Psoas muscle (tissue), 8 donors: ENCODE measurements around the gene SPAG8. TPM values are rescaled to one million over a fixed set of nuclear protein-coding genes. Genes with fewer than 3 reads are reported as not detected.
A peak's percentile ranks its signal among the peaks of the same experiment; 100 is the strongest.

Source experiments
- ATAC-seq, 4 donors: fragments of 200-7000 bp; cut with Tn5 transposase; one replicate each; pipeline ENCODE4 v1.9.1; 2020; ENCODE audit warnings: moderate library complexity in 3 of 4, mild to moderate bottlenecking in 2 of 4
- DNase-seq, 2 donors: peaks; one replicate each; pipeline ENCODE4 v3.0.0-alpha.2; 2020
- H3K27ac ChIP-seq: fragments of 200-600 bp; one replicate; pipeline ENCODE4 v1.8.0; 2022
- H3K27me3 ChIP-seq, 3 donors: fragments of 200-600 bp in 1 of 3; one replicate each; pipeline versions ENCODE4 v1.6.1 to v1.8.0; 2013 to 2022; ENCODE audit warnings: low read length in 2 of 3, mild to moderate bottlenecking in 2 of 3, moderate library complexity in 1 of 3; ENCODE audit not compliant: insufficient read depth in 3 of 3
- H3K36me3 ChIP-seq, 2 donors: fragments of 200-600 bp in 1 of 2; one replicate each; pipeline versions ENCODE4 v1.6.1 to v1.8.0; 2013 to 2022; ENCODE audit warnings: low read depth in 1 of 2, mild to moderate bottlenecking in 1 of 2, moderate library complexity in 1 of 2; ENCODE audit not compliant: insufficient read depth in 1 of 2
- H3K4me1 ChIP-seq: fragments of 200-600 bp; one replicate; pipeline ENCODE4 v1.8.0; 2022
- H3K4me3 ChIP-seq: fragments of 200-600 bp; one replicate; pipeline ENCODE4 v1.8.0; 2022; ENCODE audit warnings: mild to moderate bottlenecking
- H3K9me3 ChIP-seq: fragments of 200-600 bp; one replicate; pipeline ENCODE4 v1.8.0; 2022
- CTCF ChIP-seq: fragments of 200-600 bp; IDR thresholded peaks from one replicate; pipeline ENCODE4 v1.8.0; 2022; ENCODE audit warnings: antibody characterized with exemption
- WGBS, 3 donors: extraction: QIAGEN DNeasy Blood & Tissue Kit; methylation state at CpG; one replicate each; pipeline versions ENCODE4 v1.1.6 to v1.1.7; 2013; 5-methylcytosine and 5-hydroxymethylcytosine counted together
- intact Hi-C, 2 donors: fragments of 100-400 bp; cut with DNase I; formaldehyde crosslinking; loops; one replicate each; pipeline versions ENCODE4 v1.11.0 to v1.14.2; 2022
- polyA plus RNA-seq, 3 donors: library from polyadenylated mRNA; stranded (reverse); fragments of 200-250 nt; gene quantifications; one replicate each; pipeline ENCODE4 v1.2.3, GENCODE V29; 2013
- total RNA-seq, 4 donors: library from RNA; stranded (reverse); fragmentation: NEBNext Ultra II Directional in 2 of 4; extraction: Animal tissue kit (Norgen Biotek cat#: 25700) in 2 of 4; gene quantifications; one replicate each; pipeline versions ENCODE4 v1.2.1 to v1.2.4, GENCODE V29; 2021 to 2023
- donor health status: healthy with polysubstance abuse.
- donor health status: DM: no; HTN: no; CAD: no; lungs with moderate emphysema.
- donor health status: Bipolar disorder and iron deficiency.
- donor health status: healthy.
- donor health status: DM: yes; HTN: yes; CAD: no.
- donor health status: DM: no; HTN: no; CAD: no.
- donor health status: DM: no; HTN: no; CAD: no.
- donor health status: DM: yes; HTN: yes; CAD: no.

SPAG8 gene
- total and polyA plus RNA-seq, 7 donors, result 0.25 to 1.3 (median 0.93) TPM

DNA sequence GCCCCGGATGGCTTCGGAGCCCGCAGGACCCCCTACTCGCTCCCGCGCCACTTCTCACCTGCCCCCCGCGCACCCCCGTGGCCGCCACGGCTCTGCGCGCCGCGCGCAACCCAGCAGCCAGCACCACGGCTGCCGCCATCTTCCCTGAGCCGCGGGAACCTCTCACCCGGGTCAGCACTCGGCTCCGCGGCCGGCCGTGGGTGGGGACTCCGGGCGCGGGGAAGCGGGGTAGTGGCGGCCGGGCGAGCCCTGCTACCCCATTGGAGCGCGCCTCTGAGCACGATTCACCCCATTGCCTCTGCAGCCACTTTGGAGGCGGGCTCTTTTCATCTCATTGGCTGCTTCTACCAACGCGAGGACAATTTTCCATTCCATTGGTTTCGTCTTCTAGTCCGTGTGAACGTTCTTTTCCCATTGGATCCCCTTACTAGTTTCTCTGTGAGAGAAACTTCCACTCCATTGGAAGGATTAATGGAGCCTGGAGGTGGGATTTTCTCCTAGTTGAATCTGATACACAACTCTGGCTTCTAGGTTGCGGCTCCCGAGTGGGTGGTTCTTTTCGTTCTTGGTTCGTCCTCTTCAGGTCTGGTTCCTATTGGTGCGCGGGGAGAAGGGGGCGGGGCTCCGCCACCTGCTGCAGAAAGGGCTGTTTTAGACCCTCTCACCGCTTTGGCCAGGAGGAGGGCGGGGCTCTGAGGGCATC lies 2.9 kb upstream of the SPAG8 start, which contains the start of gene HINT2:
Gene HINT2 (minus strand): TSS at position 202 of the 703 bp plus-strand sequence. CDS start 63 bp downstream, at position 139.
- ATAC-seq, result peak; percentile 90 to 93 (median 91)
- WGBS, 3 donors, result 0 to 1% (median 1%) methylated on average over 41 to 52 of the region's 52 CpGs
- Histone ChIP-seq H3K4me3 (peak within 1 kb of the TSS; percentile 93), H3K27me3 (no peaks in the 10 kb centered on the region), H3K9me3 (no peaks in the 10 kb centered on the region), H3K36me3 (peaks cover 0 to under 1% of the 10 kb centered on the region in 2 donors), H3K27ac (peak within 1 kb of the TSS; percentile 97), H3K4me1 (peaks cover 37% of the 10 kb centered on the region)
- intact Hi-C loops, result loop anchor here in 1 of 2 donors (2.0 kb wide), 1 partner anchor 64 kb away; no protein-coding TSS in a partner anchor
- TF ChIP-seq CTCF, result no peak
- DNase-seq, result peak; percentile 95 to 96

DNA sequence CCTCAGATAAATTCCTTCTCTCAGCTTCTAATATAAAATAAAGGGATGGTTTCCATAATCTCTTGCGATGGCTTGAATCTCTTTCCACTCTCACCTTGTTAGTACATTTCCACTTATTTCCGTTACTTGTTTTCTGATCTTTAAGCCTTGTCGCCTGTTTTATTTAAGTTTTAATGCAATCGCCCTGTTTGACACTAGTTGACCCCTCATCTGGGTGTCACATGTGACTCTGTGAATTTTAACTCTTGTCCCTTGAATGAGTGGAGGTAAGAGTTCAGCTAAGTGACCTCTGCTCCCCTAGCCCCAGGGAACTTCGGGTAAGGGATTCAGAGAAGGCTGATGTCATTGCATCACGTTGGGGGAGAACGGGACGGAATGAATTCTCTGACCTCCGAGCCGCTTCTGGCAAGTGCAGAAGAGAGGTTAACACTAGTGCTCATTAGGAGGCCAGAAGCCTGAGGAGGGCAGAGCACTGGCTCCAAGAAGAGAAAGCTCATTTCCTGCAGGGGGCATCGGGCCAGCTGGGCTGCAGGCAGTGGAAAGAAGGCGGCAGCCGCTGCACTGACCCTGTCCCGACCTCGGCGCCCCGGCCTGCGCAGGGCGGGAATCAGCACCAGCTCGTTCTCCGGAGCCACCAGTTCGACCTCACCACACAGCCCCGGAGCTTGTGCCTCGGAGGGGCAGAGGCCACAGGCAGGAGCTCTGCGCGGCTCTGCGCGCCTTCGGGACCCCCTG lies 2.2 kb upstream of the SPAG8 start:
- 6 to 10% (median 7%) methylated on average over 22 to 29 of the region's 29 CpGs for WGBS, 3 donors

DNA sequence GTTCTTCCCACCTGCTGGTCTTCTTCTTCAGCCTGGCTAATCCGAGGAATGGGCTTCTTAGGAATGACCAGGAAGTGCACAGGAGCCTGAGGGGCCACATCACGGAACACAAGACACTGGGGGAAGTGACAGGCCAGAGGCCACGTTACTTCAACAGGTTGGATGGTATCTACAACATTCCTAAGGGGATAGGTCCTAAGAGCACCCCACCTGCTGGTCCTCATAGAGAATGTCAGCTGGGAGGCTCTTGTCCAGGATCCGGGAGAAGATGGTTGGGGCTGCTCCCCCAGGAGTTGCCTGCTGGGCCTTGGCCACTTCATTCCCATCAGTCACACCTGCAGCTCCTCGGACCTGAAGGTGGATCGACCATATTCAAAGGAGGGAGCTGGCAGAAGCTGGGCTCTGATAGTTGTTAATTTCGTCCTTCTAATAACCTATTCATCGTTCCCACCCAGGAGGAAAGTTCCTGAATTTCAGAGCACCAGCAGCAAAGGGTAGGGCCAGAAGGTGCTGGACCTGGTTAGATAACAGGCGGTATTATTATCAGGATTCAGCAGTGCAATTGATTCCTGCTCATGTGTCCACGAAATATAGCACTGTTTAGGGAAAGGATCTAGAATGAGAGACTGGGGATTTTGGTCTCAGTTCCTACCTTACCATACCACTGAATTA lies 1.5 kb upstream of the SPAG8 start:
- H3K27me3 ChIP-seq, result no peaks in the 10 kb centered on the region
- H3K9me3 ChIP-seq, result no peaks in the 10 kb centered on the region
- peaks cover 0 to 15% of the 10 kb centered on the region in 2 donors for H3K36me3 ChIP-seq
- H3K4me3 ChIP-seq, result peak overlapping the region; percentile 93
- ATAC-seq (no peak), DNase-seq (no peak)
- WGBS, 3 donors, result 66 to 75% (median 69%) methylated on average over 10 of the region's 10 CpGs
- intact Hi-C loops, result loop anchor here in 1 of 2 donors (2.0 kb wide), 1 partner anchor 63 kb away; no protein-coding TSS in a partner anchor
- H3K27ac ChIP-seq, result peak overlapping the region; percentile 97
- TF ChIP-seq CTCF, result no peak
- peaks cover 37% of the 10 kb centered on the region for H3K4me1 ChIP-seq

More for the DNA sequence above, 2.2 kb upstream of the SPAG8 start:
- intact Hi-C loops, result loop anchor here in 1 of 2 donors (2.0 kb wide), 1 partner anchor 63 kb away; no protein-coding TSS in a partner anchor
- peak; percentile 23 for TF ChIP-seq CTCF
- peak overlapping the region; percentile 97 for H3K27ac ChIP-seq
- ATAC-seq (peak; percentile 29 to 54 (median 49)), DNase-seq (peak; percentile 73 to 88)
- H3K4me3 ChIP-seq, result peak overlapping the region; percentile 93
- no peaks in the 10 kb centered on the region for H3K27me3 ChIP-seq
- no peaks in the 10 kb centered on the region for H3K9me3 ChIP-seq
- H3K4me1 ChIP-seq, result peaks cover 37% of the 10 kb centered on the region
- H3K36me3 ChIP-seq, result peaks cover 0 to 8% of the 10 kb centered on the region in 2 donors

DNA sequence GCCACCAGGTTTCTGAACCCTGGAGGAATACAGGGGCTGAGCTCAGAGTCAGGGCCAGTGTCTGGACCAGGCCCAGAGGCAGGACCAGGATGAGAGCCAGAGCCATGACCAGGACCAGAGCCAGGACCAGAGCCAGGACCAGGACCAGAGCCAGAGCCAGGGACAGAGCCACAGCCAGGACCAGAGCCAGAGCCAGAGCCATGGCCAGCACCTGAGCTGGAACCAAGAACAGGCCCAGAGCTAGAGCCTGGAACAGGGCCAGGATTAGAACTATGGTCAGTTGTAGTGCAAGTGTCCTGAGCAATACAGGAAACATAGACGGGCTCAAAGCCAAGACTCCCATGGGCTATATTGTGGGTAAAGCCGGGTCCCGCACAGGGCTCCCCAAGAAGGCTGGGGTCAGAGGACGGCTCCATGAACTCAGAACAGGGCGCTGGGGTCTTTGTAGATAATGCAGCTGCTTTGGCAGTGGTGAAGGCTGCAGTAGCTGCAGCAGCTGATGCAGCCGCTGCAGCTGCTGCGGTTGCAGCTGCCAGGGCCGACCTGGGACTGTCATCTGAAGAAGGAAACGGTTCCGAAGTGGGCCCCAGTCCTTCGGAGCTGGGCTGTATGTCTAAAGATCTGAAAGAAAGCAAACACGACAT lies 559 bp downstream of the SPAG8 start:
- Histone ChIP-seq H3K36me3 (peaks cover 0 to 36% of the 10 kb centered on the region in 2 donors), H3K9me3 (no peaks in the 10 kb centered on the region), H3K4me1 (peaks cover 36% of the 10 kb centered on the region), H3K4me3 (peak overlapping the region; percentile 69), H3K27ac (peak overlapping the region; percentile 85), H3K27me3 (no peaks in the 10 kb centered on the region)
- intact Hi-C loops, result loop anchor here in 1 of 2 donors (2.0 kb wide), 1 partner anchor 19 kb away; no protein-coding TSS in a partner anchor
- ATAC-seq (no peak), DNase-seq (peak in 1 of 2 donors; percentile 67)
- 3 to 4% (median 3%) methylated on average over 12 of the region's 12 CpGs for WGBS, 3 donors
- TF ChIP-seq CTCF, result no peak
